Renal pelvis (tissue), 4 donors: Measurements from ENCODE around the gene CIAPIN1. TPM values are rescaled to one million over a fixed set of nuclear protein-coding genes. Genes with fewer than 3 reads are reported as not detected.

Source experiments
- DNase-seq: peaks from one replicate; pipeline ENCODE4 v3.0.0-alpha.2; 2013
- polyA plus RNA-seq, 3 donors: library from polyadenylated mRNA; unstranded; fragments of 120-200 nt; gene quantifications; one replicate each; pipeline ENCODE4 v1.2.1, GENCODE V29; 2013; ENCODE audit not compliant: insufficient read length in 3 of 3

Gene CIAPIN1
- polyA plus RNA-seq, 3 donors = 95.5 to 100 (median 98.5) TPM

DNA sequence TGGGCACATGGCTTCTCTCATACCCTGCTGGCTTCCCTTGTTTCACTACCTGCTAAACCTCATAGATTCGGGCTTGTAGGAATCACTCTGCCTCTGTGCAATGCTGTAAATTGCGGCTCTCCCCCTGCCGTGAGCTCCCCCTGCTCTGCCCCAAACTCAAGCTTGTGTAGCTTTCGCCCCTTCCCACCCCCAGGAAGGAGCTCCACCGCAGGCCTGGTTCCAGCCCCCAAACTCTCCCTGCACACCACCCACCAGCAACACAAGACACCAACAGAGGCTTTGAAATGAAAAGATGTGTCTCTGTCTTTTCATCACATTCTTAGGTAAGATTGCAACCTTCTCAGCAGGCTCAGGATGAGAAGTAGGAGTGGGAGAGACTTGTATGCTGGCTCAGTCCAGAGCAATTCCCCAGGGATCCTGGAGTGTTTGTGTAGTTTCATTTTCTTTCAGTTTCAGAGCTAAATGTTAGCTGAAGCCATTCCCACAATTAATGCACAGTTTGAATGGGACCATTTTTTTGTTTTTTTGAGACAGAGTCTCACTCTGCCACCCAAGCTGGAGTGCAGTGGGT is 60.7 kb downstream of the CIAPIN1 start:
- no peak for DNase-seq

DNA sequence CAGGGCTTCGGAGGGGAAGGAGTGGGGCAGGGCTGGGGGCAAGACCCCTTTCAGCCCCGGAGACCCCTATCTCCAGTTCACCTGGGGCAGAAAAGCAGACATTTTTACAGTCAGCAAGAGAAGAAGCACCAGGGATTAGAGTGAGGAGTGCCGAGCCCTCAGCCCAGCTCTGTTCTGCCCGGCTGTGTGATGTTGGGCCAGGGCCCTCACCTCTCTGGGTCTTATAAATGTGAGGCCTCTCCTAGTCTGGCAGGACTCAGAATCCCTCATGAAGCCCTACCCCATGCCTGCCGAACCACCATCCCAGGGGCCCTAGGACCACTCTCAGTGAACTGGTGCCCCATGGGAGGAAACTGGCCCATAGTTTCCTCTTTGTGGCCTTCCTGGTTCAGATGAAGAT is 62.1 kb downstream of the CIAPIN1 start:
- DNase-seq = no peak

DNA sequence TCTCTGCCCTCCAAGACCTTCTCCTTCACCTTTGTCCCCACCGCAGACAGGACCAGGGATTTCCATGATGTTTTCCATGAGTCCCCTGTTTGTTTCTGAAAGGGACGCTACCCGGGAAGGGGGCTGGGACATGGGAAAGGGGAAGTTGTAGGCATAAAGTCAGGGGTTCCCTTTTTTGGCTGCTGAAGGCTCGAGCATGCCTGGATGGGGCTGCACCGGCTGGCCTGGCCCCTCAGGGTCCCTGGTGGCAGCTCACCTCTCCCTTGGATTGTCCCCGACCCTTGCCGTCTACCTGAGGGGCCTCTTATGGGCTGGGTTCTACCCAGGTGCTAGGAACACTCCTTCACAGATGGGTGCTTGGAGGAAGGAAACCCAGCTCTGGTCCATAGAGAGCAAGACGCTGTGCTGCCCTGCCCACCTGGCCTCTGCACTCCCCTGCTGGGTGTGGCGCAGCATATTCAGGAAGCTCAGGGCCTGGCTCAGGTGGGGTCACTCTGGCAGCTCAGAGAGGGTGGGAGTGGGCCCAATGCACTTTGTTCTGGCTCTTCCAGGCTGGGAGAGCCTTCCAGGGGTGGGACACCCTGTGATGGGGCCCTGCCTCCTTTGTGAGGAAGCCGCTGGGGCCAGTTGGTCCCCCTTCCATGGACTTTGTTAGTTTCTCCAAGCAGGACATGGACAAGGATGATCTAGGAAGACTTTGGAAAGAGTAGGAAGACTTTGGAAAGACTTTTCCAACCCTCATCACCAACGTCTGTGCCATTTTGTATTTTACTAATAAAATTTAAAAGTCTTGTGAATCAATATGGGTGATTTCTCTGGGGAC is 62.7 kb downstream of the CIAPIN1 start:
- DNase-seq = no peak

DNA sequence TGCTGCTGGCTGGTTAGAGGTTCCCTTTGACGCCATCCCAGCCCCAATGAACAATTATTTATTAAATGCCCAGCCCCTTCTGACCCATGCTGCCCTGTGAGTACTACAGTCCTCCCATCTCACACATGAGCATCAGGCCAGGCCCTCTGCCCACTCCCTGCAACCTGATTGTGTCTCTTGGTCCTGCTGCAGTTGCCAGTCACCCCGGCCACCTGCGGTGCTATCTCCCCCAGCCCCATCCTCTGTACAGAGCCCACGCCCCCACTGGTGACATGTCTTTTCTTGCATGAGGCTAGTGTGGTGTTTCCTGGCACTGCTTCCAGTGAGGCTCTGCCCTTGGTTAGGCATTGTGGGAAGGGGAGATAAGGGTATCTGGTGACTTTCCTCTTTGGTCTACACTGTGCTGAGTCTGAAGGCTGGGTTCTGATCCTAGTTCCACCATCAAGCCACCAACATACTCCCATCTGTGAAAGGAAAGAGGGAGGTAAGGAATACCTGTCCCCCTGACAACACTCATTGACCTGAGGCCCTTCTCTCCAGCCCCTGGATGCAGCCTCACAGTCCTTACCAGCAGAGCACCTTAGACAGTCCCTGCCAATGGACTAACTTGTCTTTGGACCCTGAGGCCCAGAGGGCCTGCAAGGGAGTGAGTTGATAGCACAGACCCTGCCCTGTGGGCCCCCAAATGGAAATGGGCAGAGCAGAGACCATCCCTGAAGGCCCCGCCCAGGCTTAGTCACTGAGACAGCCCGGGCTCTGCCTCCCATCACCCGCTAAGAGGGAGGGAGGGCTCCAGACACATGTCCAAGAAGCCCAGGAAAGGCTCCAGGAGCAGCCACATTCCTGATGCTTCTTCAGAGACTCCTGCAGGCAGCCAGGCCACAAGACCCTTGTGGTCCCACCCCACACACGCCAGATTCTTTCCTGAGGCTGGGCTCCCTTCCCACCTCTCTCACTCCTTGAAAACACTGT is 63.6 kb downstream of the CIAPIN1 start:
- no peak for DNase-seq

DNA sequence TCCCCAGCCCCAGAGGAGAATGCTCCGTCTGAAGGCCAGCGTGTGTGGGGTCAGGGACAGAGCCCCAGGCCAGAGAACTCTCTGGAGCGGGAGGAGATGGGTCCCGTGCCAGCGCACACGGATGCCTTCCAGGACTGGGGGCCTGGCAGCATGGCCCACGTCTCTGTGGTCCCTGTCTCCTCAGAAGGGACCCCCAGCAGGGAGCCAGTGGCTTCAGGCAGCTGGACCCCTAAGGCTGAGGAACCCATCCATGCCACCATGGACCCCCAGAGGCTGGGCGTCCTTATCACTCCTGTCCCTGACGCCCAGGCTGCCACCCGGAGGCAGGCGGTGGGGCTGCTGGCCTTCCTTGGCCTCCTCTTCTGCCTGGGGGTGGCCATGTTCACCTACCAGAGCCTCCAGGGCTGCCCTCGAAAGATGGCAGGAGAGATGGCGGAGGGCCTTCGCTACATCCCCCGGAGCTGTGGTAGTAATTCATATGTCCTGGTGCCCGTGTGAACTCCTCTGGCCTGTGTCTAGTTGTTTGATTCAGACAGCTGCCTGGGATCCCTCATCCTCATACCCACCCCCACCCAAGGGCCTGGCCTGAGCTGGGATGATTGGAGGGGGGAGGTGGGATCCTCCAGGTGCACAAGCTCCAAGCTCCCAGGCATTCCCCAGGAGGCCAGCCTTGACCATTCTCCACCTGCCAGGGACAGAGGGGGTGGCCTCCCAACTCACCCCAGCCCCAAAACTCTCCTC is 64.5 kb downstream of the CIAPIN1 start:
- DNase-seq = no peak

DNA sequence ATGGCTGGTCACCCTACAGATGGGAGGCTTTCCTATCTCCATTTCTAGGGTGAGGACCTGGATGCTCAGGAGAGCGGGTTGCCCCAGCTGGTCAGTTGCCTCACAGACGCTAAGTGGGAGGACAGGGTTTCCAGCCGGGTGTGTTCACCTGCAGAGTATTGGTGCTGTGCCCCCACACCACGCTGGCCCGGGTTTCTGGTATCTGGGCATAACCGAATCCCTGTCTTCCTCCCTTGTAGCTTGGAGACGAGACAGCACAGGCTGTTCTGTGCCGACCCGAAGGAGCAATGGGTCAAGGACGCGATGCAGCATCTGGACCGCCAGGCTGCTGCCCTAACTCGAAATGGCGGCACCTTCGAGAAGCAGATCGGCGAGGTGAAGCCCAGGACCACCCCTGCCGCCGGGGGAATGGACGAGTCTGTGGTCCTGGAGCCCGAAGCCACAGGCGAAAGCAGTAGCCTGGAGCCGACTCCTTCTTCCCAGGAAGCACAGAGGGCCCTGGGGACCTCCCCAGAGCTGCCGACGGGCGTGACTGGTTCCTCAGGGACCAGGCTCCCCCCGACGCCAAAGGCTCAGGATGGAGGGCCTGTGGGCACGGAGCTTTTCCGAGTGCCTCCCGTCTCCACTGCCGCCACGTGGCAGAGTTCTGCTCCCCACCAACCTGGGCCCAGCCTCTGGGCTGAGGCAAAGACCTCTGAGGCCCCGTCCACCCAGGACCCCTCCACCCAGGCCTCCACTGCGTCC is 65.2 kb downstream of the CIAPIN1 start:
- no peak for DNase-seq

DNA sequence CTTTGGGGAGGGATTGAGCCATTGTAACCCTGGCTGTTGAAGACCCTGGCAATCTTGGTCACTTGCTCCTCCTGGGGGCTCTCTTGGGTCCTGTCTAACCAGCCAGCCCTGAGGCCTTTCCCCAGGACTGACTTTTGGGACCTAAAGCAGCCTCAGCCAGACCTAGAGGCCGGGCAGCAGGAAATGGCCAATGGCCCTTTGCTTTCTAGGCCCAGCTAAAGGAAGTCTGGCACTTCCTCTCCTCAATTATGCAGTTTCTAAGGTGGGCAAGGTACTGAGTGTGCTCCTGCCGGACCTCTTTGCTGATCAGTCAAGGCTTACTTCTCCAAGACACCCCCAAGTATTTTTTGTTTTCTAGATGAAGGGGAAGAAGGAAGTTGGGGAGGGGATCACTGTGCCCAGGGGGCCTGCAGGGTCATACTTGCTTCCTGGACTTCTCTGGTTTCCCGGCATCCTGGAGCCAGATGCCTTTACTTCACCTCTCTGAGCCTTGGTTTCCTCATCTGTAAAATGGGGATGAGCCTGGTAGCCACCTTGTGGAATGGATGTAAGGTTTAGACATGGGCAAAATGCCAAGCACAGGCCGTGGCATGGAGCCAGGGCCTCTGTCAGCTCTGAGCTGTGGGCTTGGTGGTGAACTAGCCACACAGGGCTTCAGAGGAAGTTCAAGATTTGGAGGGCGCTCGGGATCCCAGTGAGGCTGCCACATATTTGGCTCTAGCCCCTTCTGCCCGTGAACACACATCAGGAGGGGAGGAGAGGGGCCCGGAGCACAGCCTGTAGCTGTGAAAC is 66.3 kb downstream of the CIAPIN1 start:
- DNase-seq = no peak

DNA sequence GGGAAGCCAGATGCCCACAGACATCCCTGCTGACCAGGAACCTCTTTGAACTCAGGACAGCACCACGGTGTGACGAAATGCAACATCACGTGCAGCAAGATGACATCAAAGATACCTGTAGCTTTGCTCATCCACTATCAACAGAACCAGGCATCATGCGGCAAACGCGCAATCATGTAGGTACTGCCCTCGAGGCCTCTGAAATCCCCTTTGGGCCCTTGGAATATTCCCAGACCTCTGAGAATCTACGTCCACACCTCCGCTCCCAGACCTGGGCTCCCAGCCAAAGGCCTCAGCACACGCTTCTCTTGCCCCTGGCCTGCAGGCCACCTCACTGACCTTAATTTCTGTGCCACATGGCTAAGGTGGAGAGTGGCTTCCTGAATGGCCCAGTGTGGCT is 67.6 kb downstream of the CIAPIN1 start:
- no peak for DNase-seq

Other genes starting within 250 kb of the CIAPIN1 start
- gene ARL2BP, start 202.1 kb downstream of the CIAPIN1 start, polyA plus RNA-seq = 10 to 100 TPM; 70.7 to 71.1 (median 70.9) TPM
- gene PLLP, start 162.7 kb downstream of the CIAPIN1 start, polyA plus RNA-seq = 10 to 100 TPM; 22.5 to 26.6 (median 24.7) TPM
- under 1 TPM; 0.06 to 0.18 (median 0.13) TPM for gene CCL22, start 88.6 kb downstream of the CIAPIN1 start, polyA plus RNA-seq
- gene CX3CL1, start 74.9 kb downstream of the CIAPIN1 start, polyA plus RNA-seq = 10 to 100 TPM; 30.3 to 33.2 (median 32.3) TPM
- gene CCL17, start 42.6 kb downstream of the CIAPIN1 start, polyA plus RNA-seq = under 1 TPM in 2 of 3 donors, not detected in 1; 0.21 to 0.43 TPM
- 100 to 1,000 TPM; 100 to 114 (median 114) TPM for gene COQ9, start 94 bp upstream of the CIAPIN1 start, polyA plus RNA-seq
- gene POLR2C, start 15.3 kb upstream of the CIAPIN1 start, polyA plus RNA-seq = 10 to 100 TPM; 84.1 to 87.3 (median 86.4) TPM
- 10 to 100 TPM; 34.3 to 36.8 (median 35.0) TPM for gene DOK4, start 39.1 kb upstream of the CIAPIN1 start, polyA plus RNA-seq
- gene CCDC102A, start 89.2 kb upstream of the CIAPIN1 start, polyA plus RNA-seq = 10 to 100 TPM; 15.3 to 20.6 (median 19.6) TPM
- gene ADGRG5, start 95.3 kb upstream of the CIAPIN1 start, polyA plus RNA-seq = 1 to 10 TPM; 1.1 to 1.8 (median 1.1) TPM
- 10 to 100 TPM; 72.4 to 84.0 (median 79.6) TPM for gene ADGRG1, start 181.2 kb upstream of the CIAPIN1 start, polyA plus RNA-seq
- gene ADGRG3, start 220.9 kb upstream of the CIAPIN1 start, polyA plus RNA-seq = under 1 TPM in 2 of 3 donors, not detected in 1; 0.24 to 0.51 TPM
- gene DRC7, start 247.4 kb upstream of the CIAPIN1 start, polyA plus RNA-seq = 1 to 10 TPM; 3.3 to 7.8 (median 3.9) TPM